IMR-90 (cell line): Measurements from ENCODE around the gene PPP6R3. TPM values are rescaled to one million over a fixed set of nuclear protein-coding genes. Genes with fewer than 3 reads are reported as not detected.

ENCODE experiments used
- ATAC-seq: fragments of 200-7000 bp; cut with Tn5 transposase; 2 replicates; pipeline ENCODE4 v1.9.1; 2020; ENCODE audit warnings: low read depth, mild to moderate bottlenecking, moderate library complexity
- BruUV-seq: library from RNA; stranded (reverse); fragments of 400-500 nt; replicated peaks from 2 replicates; lab custom pipeline; 2021; lab: Mats Ljungman, UMichigan
- CTCF ChIA-PET: fragments of 300-600 bp; formaldehyde crosslinking; extraction: SDS; loops from one replicate; lab custom pipeline; 2021; ENCODE audit warnings: antibody characterized with exemption; lab: Yijun Ruan, JAX
- POLR2A ChIA-PET: fragments of 300-600 bp; sonication (Branson Sonifier 250); formaldehyde crosslinking; loops from one replicate; lab custom pipeline; 2022; ENCODE audit warnings: antibody characterized with exemption; ENCODE audit not compliant: unreplicated experiment; lab: Charles Lee
- DNase-seq: peaks from one replicate; pipeline ENCODE4 v3.0.0; 2013
- H2AFZ ChIP-seq: replicated peaks from 2 replicates; pipeline ENCODE3; 2013; ENCODE audit warnings: low read length, mild to moderate bottlenecking; ENCODE audit not compliant: poor library complexity
- H2AK5ac ChIP-seq: 2 replicates; pipeline ENCODE4 v1.6.1; 2013; ENCODE audit warnings: low read depth, low read length, inconsistent platforms
- H2AK9ac ChIP-seq: replicated peaks from 2 replicates; pipeline ENCODE3; 2013; ENCODE audit warnings: mild to moderate bottlenecking, low read depth, low read length, moderate library complexity; ENCODE audit not compliant: poor library complexity
- H2BK120ac ChIP-seq: 2 replicates; pipeline ENCODE4 v1.6.1; 2013; ENCODE audit warnings: low read depth, low read length, inconsistent platforms
- H2BK15ac ChIP-seq: 3 replicates; pipeline ENCODE4 v1.6.1; 2013; ENCODE audit warnings: low read depth, low read length, inconsistent platforms
- H2BK20ac ChIP-seq: 2 replicates; pipeline ENCODE4 v1.6.1; 2013; ENCODE audit warnings: low read depth, mild to moderate bottlenecking, inconsistent platforms, low read length, moderate library complexity
- H2BK5ac ChIP-seq: 2 replicates; pipeline ENCODE4 v1.6.1; 2013; ENCODE audit warnings: mild to moderate bottlenecking, low read depth, low read length, inconsistent platforms; ENCODE audit not compliant: poor library complexity, severe bottlenecking
- H3K14ac ChIP-seq: replicated peaks from 2 replicates; pipeline ENCODE4 v1.6.1; 2013; ENCODE audit warnings: low read depth, low read length, inconsistent platforms
- H3K18ac ChIP-seq: 2 replicates; pipeline ENCODE4 v1.6.1; 2013; ENCODE audit warnings: low read depth, low read length, control low read depth
- H3K23ac ChIP-seq: 2 replicates; pipeline ENCODE4 v1.6.1; 2013; ENCODE audit warnings: low read depth, low read length, inconsistent platforms
- H3K27ac ChIP-seq: 2 replicates; pipeline ENCODE4 v1.5.1; 2013; ENCODE audit warnings: mild to moderate bottlenecking, control low read depth, low read length; ENCODE audit not compliant: insufficient read depth
- H3K27me3 ChIP-seq: 2 replicates; pipeline ENCODE4 v1.6.1; 2013; ENCODE audit warnings: low read length; ENCODE audit not compliant: control insufficient read depth, insufficient read depth
- H3K36me3 ChIP-seq: 2 replicates; pipeline ENCODE4 v1.6.1; 2013; ENCODE audit warnings: low read length, mixed read lengths; ENCODE audit not compliant: control insufficient read depth, insufficient read depth
- H3K4ac ChIP-seq: 2 replicates; pipeline ENCODE4 v1.6.1; 2013; ENCODE audit warnings: low read depth, low read length, inconsistent platforms
- H3K4me1 ChIP-seq: 2 replicates; pipeline ENCODE4 v1.6.1; 2013; ENCODE audit warnings: low read length, mixed read lengths; ENCODE audit not compliant: control insufficient read depth, insufficient read depth
- H3K4me2 ChIP-seq: 2 replicates; pipeline ENCODE4 v1.6.1; 2013; ENCODE audit warnings: low read depth, mild to moderate bottlenecking, control low read depth, low read length, moderate library complexity
- H3K4me3 ChIP-seq: 2 replicates; pipeline ENCODE4 v1.5.1; 2013; ENCODE audit warnings: low read depth, mild to moderate bottlenecking, control low read depth, low read length, moderate library complexity; ENCODE audit not compliant: insufficient read depth
- H3K56ac ChIP-seq: 2 replicates; pipeline ENCODE4 v1.6.1; 2013; ENCODE audit warnings: low read length, inconsistent platforms; ENCODE audit not compliant: insufficient read depth; ENCODE audit errors: extremely low read depth
- H3K79me1 ChIP-seq, 2 experiments: 2 replicates each; pipeline ENCODE4 v1.6.1; 2013; ENCODE audit warnings: low read length in 2 of 2, inconsistent platforms in 1 of 2, low read depth in 1 of 2
- H3K9ac ChIP-seq: 2 replicates; pipeline ENCODE4 v1.6.1; 2013; ENCODE audit warnings: low read depth, low read length, control low read depth
- H3K9me1 ChIP-seq: 2 replicates; pipeline ENCODE4 v1.6.1; 2013; ENCODE audit warnings: low read length, inconsistent platforms; ENCODE audit not compliant: insufficient read depth
- H3K9me3 ChIP-seq: 2 replicates; pipeline ENCODE4 v1.6.1; 2013; ENCODE audit warnings: low read length; ENCODE audit not compliant: control insufficient read depth, insufficient read depth
- H4K20me1 ChIP-seq: 2 replicates; pipeline ENCODE4 v1.6.1; 2013; ENCODE audit warnings: low read length, inconsistent platforms; ENCODE audit not compliant: insufficient read depth
- H4K5ac ChIP-seq: 2 replicates; pipeline ENCODE4 v1.6.1; 2013; ENCODE audit warnings: mild to moderate bottlenecking, low read depth, low read length, control low read depth
- H4K8ac ChIP-seq, 2 experiments: 2 replicates each; pipeline ENCODE4 v1.6.1; 2013; ENCODE audit warnings: low read depth in 2 of 2, low read length in 2 of 2, control low read depth in 1 of 2, inconsistent platforms in 1 of 2
- H4K91ac ChIP-seq: 2 replicates; pipeline ENCODE4 v1.6.1; 2013; ENCODE audit warnings: low read depth, low read length, inconsistent platforms; ENCODE audit not compliant: insufficient read depth
- SMC3 ChIP-seq: fragments of 150-350 bp; IDR thresholded peaks from 2 replicates; pipeline ENCODE4 v1.6.1; 2016; ENCODE audit warnings: low read depth, mild to moderate bottlenecking, antibody characterized with exemption, low read length, moderate library complexity
- WGBS, 2 experiments: methylation state at CpG; one replicate each; pipeline versions ENCODE4 v1.1.5 to v1.1.7; 2013; ENCODE audit warnings: missing lambda C conversion rate in 2 of 2; ENCODE audit not compliant: insufficient read length in 1 of 2; ENCODE audit errors: extremely low coverage in 2 of 2; 5-methylcytosine and 5-hydroxymethylcytosine counted together
- dilution Hi-C: fragments of 300-500 bp; cut with HindIII; formaldehyde crosslinking; loops from one replicate; pipeline ENCODE4 v1.14.3; 2018; ENCODE audit warnings: low sequenced_read_pairs; ENCODE audit not compliant: unreplicated experiment
- in situ Hi-C: fragments of 300-500 bp; cut with MboI; formaldehyde crosslinking; loops from 3 replicates; pipeline ENCODE4 v1.14.3; 2019; ENCODE audit warnings: low sequenced_read_pairs, inconsistent platforms, mixed read lengths
- intact Hi-C: fragments of 100-400 bp; cut with micrococcal nuclease; formaldehyde crosslinking; loops from 2 replicates; pipeline ENCODE4 v1.10.0; 2022
- polyA plus RNA-seq, 3 experiments: library from polyadenylated mRNA; depleted of rRNA; stranded (reverse); fragments of >200 nt; gene quantifications; 2 replicates each; pipeline ENCODE4 v1.2.3, GENCODE V29; 2012; ENCODE audit warnings: low replicate concordance in 1 of 3
- total RNA-seq: library from RNA; depleted of rRNA; stranded (reverse); fragments of >200 nt; gene quantifications from 2 replicates; pipeline ENCODE4 v1.2.3, GENCODE V29; 2012

PPP6R3 gene
- total and polyA plus RNA-seq, 2 of the 4 experiments (the other 2 are of a cell fraction) = 29.0 to 123 TPM

DNA sequence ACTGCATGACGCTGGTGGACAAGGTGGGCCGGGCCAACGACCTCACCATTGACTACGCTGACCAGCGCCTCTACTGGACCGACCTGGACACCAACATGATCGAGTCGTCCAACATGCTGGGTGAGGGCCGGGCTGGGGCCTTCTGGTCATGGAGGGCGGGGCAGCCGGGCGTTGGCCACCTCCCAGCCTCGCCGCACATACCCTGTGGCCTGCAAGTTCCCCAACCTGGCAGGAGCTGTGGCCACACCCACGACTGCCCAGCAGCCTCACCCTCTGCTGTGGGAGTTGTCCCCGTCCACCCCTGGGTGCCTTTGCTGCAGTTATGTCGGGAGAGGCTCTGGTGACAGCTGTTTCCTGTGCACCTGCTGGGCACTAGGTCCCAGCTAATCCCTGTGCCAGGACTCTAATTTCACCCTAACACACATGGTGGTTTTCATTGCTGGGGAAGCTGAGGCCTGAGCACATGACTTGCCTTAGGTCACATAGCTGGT lies 49.0 kb upstream of the PPP6R3 start:
- in situ Hi-C loops = no loop called here
- no peak overlapping the region for H3K56ac ChIP-seq
- H2BK120ac ChIP-seq = no peak overlapping the region
- no peak overlapping the region for H3K4me3 ChIP-seq
- H3K9me1 ChIP-seq = peaks cover 11% of the 10 kb centered on the region; the same call in 1 of the 2 replicates
- H3K14ac ChIP-seq = no peak overlapping the region
- H3K36me3 ChIP-seq = peaks cover 62% of the 10 kb centered on the region
- CTCF ChIA-PET = no interaction called here
- no peak overlapping the region for H3K9ac ChIP-seq
- ATAC-seq (no peak), DNase-seq (no peak)
- H3K79me1 ChIP-seq = no peaks in the 10 kb centered on the region
- H3K4me1 ChIP-seq = no peaks in the 10 kb centered on the region
- H3K23ac ChIP-seq = no peak overlapping the region
- H4K91ac ChIP-seq = no peak overlapping the region
- H3K27ac ChIP-seq = no peak overlapping the region
- TF ChIP-seq SMC3 = no peak
- no peaks in the 10 kb centered on the region for H3K9me3 ChIP-seq
- H4K8ac ChIP-seq = no peak overlapping the region
- 93% methylated on average over 10 of the region's 17 CpGs; no CpG with 5 or more reads in 1 of the 2 experiments for whole genome bisulfite sequencing, 2 experiments
- H3K4me2 ChIP-seq = no peak overlapping the region
- dilution Hi-C loops = no loop called here
- no peak overlapping the region for H3K4ac ChIP-seq
- H2BK5ac ChIP-seq = no peak overlapping the region
- POLR2A ChIA-PET = no interaction called here
- no peaks in the 10 kb centered on the region for H4K20me1 ChIP-seq
- H3K27me3 ChIP-seq = no peaks in the 10 kb centered on the region
- H2AK9ac ChIP-seq = no peak overlapping the region
- BruUV-seq = no TSS peak
- peak overlapping the region; percentile 33 for H2AFZ ChIP-seq
- intact Hi-C loops = no loop called here
- no peak overlapping the region for H2BK20ac ChIP-seq
- H4K5ac ChIP-seq = no peak overlapping the region
- no peak overlapping the region for H2AK5ac ChIP-seq
- H2BK15ac ChIP-seq = no peak overlapping the region
- H3K18ac ChIP-seq = no peak overlapping the region
